ENCODE measurements around the gene PRELP.

DNA sequence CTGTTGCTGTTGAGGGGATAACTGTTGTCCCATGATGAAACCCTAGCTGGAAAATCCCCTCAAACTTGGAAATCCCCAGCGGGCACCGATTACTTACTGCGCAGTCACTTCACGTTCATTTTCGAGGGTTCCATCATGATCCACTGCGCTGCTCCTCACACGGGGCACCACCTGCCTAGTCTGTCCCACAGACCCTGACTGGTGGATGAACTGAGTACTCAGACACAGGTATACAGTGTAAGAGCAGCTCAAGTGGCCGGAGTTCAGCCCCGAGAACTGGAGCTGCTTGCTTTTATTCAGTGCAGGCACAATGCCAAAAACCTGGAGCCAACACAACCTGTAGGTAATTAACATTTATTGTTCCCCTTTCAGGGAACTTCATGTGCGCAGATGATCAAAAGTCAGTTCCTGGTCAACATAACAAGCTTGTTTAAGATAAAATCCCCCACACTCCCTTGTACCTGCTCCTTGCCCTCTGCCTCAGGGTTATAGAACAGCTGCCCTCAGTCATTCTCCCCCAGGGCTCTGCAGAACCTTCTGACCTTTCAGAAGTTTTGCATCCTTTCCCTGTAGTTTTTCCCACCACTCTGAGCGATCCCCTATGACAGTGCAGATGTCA is 46.5 kb upstream of the PRELP start:
- TF ChIP-seq, protein P1, sequence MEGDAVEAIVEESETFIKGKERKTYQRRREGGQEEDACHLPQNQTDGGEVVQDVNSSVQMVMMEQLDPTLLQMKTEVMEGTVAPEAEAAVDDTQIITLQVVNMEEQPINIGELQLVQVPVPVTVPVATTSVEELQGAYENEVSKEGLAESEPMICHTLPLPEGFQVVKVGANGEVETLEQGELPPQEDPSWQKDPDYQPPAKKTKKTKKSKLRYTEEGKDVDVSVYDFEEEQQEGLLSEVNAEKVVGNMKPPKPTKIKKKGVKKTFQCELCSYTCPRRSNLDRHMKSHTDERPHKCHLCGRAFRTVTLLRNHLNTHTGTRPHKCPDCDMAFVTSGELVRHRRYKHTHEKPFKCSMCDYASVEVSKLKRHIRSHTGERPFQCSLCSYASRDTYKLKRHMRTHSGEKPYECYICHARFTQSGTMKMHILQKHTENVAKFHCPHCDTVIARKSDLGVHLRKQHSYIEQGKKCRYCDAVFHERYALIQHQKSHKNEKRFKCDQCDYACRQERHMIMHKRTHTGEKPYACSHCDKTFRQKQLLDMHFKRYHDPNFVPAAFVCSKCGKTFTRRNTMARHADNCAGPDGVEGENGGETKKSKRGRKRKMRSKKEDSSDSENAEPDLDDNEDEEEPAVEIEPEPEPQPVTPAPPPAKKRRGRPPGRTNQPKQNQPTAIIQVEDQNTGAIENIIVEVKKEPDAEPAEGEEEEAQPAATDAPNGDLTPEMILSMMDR (IDR thresholded peaks at IDR 0.05 in 8 of 11, conservative IDR thresholded peaks at IDR 0.05 in 3 of 11) = no peak
- no peak for TF ChIP-seq POLR2AphosphoS5 (IDR thresholded peaks at IDR 0.05)
- no peak for TF ChIP-seq POLR2A (IDR thresholded peaks at IDR 0.05)

Measured in spleen (tissue), 7 donors.